ENCODE measurements around the gene FARP2.

Gene FARP2

DNA sequence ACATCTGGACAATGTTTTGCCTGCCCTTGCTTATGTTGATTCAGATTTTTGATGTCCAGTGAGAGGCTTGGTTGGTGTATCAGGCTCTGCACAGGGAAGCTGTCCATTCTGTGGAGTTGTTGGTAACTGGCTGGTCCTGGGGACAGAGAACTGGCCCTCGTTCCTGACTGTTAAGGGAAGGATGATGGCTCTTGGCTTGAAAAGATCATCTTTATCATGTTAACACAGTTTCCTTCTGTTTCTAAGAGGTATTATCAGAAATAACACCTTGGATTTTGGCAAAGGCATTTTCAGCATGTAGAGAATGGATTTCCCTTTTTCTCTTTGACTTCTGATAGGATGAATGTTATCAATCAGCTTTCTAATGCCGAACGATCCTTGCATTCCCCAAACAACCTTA, 133.0 kb downstream of the FARP2 start:
- Histone ChIP-seq H3K27me3 (ENCODE audit: low read depth, low read length) (no peaks in the 10 kb centered on the region), H3K79me2 (ENCODE audit: low read length) (no peaks in the 10 kb centered on the region), H3K4me2 (ENCODE audit: low read length) (no peak overlapping the region), H4K20me1 (ENCODE audit: insufficient read depth, low read length) (no peaks in the 10 kb centered on the region), H3K9me3 (ENCODE audit: insufficient read depth, low read length) (no peaks in the 10 kb centered on the region), H3K27ac (ENCODE audit: low read length) (no peak overlapping the region), H2AFZ (ENCODE audit: low read depth, low read length) (no peak overlapping the region), H3K4me1 (ENCODE audit: low read length) (peaks cover 16% of the 10 kb centered on the region), H3K4me3 (ENCODE audit: low read length) (no peak overlapping the region), H3K9ac (ENCODE audit: low read length) (no peak overlapping the region), H3K36me3 (replicated peaks; ENCODE audit: low read depth, low read length) (peaks cover 7% of the 10 kb centered on the region)
- no peak for TF ChIP-seq EZH2phosphoT487 (IDR thresholded peaks at IDR 0.05; ENCODE audit: low read depth)

DNA sequence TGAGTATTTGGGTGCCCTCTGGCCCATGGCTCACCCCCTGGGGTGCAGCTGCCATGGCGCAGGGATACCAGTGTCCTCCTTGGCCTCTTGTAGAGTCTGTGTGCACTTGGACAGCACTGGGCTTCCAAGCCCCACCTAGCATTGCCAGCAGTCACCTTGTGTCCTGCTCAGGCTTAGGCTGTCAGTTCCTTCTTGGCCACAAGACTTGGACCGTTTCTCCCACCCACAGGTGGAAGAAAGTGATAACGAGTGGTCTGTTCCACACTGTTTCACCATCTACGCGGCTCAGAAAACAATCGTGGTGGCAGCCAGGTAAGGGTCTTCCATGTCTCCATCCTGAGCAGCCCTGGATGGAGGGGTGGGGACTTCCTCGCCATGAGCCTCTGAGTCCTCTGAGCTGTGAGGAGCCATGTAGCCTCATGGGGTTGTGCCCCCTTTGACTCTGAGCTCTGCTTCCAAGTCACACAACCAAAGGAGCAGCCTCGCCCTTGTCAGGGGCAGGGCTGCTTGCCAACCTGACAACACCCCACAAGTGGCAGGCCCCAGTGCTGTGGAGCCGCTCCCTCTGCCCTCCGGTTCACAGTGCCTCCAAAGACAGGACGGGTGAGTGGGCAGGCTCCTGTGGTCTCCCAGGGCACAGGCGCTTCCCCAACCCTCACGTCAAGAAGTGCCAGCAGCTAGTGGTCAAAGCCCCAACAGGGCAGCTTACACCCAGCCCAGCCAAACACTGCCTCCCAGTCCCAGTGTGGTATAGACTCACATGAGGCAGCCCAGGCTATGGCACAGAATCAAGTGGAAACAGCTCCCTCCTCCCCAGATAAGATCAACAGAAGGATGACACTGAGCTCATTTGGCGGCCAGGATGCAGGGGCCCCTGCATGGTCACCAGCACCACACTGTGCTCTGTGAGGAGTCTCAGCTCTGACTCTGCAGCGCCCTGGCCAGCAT, 133.9 kb downstream of the FARP2 start:
- Histone ChIP-seq H3K4me2 (ENCODE audit: low read length) (no peak overlapping the region), H3K36me3 (replicated peaks; ENCODE audit: low read depth, low read length) (peaks cover 7% of the 10 kb centered on the region), H4K20me1 (ENCODE audit: insufficient read depth, low read length) (no peaks in the 10 kb centered on the region), H2AFZ (ENCODE audit: low read depth, low read length) (no peak overlapping the region), H3K4me1 (ENCODE audit: low read length) (peaks cover 16% of the 10 kb centered on the region), H3K79me2 (ENCODE audit: low read length) (no peaks in the 10 kb centered on the region), H3K27ac (ENCODE audit: low read length) (no peak overlapping the region), H3K27me3 (ENCODE audit: low read depth, low read length) (no peaks in the 10 kb centered on the region), H3K4me3 (ENCODE audit: low read length) (no peak overlapping the region), H3K9ac (ENCODE audit: low read length) (no peak overlapping the region), H3K9me3 (ENCODE audit: insufficient read depth, low read length) (no peaks in the 10 kb centered on the region)
- TF ChIP-seq EZH2phosphoT487 (IDR thresholded peaks at IDR 0.05; ENCODE audit: low read depth): no peak

DNA sequence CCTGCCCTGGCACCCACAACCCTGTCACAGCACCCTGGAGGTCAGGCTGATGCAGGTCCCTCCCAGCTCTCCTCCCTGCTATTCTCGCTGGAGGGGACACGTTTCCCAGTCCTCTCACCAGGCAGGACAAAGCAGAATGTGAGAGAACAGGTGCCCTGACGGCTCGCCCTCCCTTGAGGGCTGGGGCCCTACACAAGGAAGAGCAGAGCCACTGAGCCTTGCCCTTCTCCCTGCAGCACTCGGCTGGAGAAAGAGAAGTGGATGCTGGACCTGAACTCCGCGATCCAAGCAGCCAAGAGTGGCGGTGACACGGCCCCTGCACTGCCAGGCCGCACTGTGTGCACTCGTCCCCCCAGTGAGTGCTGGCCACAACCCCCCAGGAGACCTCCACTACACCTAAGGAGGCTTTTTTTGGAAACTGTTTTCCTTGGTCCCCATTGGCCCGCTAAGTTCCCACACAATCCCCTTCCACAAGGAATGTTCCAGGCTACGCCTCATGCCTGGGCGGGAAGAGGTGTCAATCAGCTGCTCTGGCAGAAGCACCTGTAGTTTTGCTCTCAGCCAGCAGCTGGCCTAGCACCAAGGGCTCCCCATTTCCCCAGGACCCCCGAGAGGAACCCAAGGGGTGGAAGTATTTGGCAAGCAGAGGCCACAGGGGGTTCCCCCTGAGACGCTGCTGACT, 134.9 kb downstream of the FARP2 start:
- H3K79me2 ChIP-seq (ENCODE audit: low read length): no peaks in the 10 kb centered on the region
- peaks cover 7% of the 10 kb centered on the region for H3K36me3 ChIP-seq (replicated peaks; ENCODE audit: low read depth, low read length)

DNA sequence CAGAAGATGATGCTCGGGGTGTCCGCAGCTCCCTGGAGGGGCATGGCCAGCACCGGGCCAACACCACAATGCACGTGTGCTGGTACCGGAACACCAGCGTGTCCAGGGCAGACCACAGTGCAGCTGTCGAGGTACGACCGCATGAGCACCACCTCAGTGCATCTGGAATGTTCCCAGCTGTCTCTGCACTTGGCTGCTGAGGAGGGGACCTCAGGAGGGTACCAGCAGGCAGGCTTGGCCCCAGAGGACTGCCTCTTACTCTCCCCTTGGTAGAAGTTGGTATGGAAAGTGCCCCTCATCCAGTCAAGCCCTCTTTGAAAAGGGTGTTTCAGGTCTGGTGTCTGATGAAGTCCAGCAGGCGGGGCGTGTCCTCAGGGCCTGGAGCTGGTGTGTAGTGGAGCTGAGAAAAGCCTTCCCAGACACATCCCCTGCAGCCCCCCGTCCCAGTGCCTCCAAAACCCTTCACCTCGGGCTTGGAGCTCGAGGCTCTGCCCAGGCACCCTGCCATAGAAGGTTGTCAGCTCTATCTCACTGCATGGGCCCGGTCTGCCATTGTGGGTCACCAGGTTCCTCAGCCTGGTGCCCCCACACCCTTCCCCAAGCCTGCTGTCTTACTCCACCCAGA, 135.6 kb downstream of the FARP2 start:
- H3K4me1 ChIP-seq (ENCODE audit: low read length): peaks cover 16% of the 10 kb centered on the region
- H3K9ac ChIP-seq (ENCODE audit: low read length): no peak overlapping the region
- no peaks in the 10 kb centered on the region for H3K27me3 ChIP-seq (ENCODE audit: low read depth, low read length)
- H3K79me2 ChIP-seq (ENCODE audit: low read length): no peaks in the 10 kb centered on the region
- no peaks in the 10 kb centered on the region for H4K20me1 ChIP-seq (ENCODE audit: insufficient read depth, low read length)
- no peak for TF ChIP-seq EZH2phosphoT487 (IDR thresholded peaks at IDR 0.05; ENCODE audit: low read depth)
- TF ChIP-seq, protein P1, sequence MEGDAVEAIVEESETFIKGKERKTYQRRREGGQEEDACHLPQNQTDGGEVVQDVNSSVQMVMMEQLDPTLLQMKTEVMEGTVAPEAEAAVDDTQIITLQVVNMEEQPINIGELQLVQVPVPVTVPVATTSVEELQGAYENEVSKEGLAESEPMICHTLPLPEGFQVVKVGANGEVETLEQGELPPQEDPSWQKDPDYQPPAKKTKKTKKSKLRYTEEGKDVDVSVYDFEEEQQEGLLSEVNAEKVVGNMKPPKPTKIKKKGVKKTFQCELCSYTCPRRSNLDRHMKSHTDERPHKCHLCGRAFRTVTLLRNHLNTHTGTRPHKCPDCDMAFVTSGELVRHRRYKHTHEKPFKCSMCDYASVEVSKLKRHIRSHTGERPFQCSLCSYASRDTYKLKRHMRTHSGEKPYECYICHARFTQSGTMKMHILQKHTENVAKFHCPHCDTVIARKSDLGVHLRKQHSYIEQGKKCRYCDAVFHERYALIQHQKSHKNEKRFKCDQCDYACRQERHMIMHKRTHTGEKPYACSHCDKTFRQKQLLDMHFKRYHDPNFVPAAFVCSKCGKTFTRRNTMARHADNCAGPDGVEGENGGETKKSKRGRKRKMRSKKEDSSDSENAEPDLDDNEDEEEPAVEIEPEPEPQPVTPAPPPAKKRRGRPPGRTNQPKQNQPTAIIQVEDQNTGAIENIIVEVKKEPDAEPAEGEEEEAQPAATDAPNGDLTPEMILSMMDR (IDR thresholded peaks at IDR 0.05; ENCODE audit: low read depth, low read length): no peak
- H3K27ac ChIP-seq (ENCODE audit: low read length): no peak overlapping the region
- no peaks in the 10 kb centered on the region for H3K9me3 ChIP-seq (ENCODE audit: insufficient read depth, low read length)
- H3K36me3 ChIP-seq (replicated peaks; ENCODE audit: low read depth, low read length): peaks cover 7% of the 10 kb centered on the region
- no peak overlapping the region for H2AFZ ChIP-seq (ENCODE audit: low read depth, low read length)
- H3K4me3 ChIP-seq (ENCODE audit: low read length): no peak overlapping the region
- no peak overlapping the region for H3K4me2 ChIP-seq (ENCODE audit: low read length)

More for the DNA sequence above, 134.9 kb downstream of the FARP2 start:
- H2AFZ ChIP-seq (ENCODE audit: low read depth, low read length): no peak overlapping the region
- no peaks in the 10 kb centered on the region for H4K20me1 ChIP-seq (ENCODE audit: insufficient read depth, low read length)
- no peaks in the 10 kb centered on the region for H3K9me3 ChIP-seq (ENCODE audit: insufficient read depth, low read length)
- H3K9ac ChIP-seq (ENCODE audit: low read length): no peak overlapping the region
- H3K27ac ChIP-seq (ENCODE audit: low read length): no peak overlapping the region
- H3K4me1 ChIP-seq (ENCODE audit: low read length): peaks cover 16% of the 10 kb centered on the region
- H3K4me3 ChIP-seq (ENCODE audit: low read length): no peak overlapping the region
- TF ChIP-seq EZH2phosphoT487 (IDR thresholded peaks at IDR 0.05; ENCODE audit: low read depth): no peak
- TF ChIP-seq, protein P1 (IDR thresholded peaks at IDR 0.05; ENCODE audit: low read depth, low read length): no peak
- H3K4me2 ChIP-seq (ENCODE audit: low read length): no peak overlapping the region
- no peaks in the 10 kb centered on the region for H3K27me3 ChIP-seq (ENCODE audit: low read depth, low read length)
